Left lung (tissue), 10 donors: ENCODE data around the gene MRPL43. TPM values are rescaled to one million over a fixed set of nuclear protein-coding genes. Genes with fewer than 3 reads are reported as not detected.
A peak's percentile ranks its signal among the peaks of the same experiment; 100 is the strongest.

Source experiments
- ATAC-seq: fragments of 200-7000 bp; cut with Tn5 transposase; one replicate; pipeline ENCODE4 v1.9.1; 2020; ENCODE audit warnings: moderate library complexity
- DNase-seq, 4 donors: peaks; one replicate each; pipeline ENCODE4 v3.0.0-alpha.2; 2013 to 2020
- H3K27ac ChIP-seq, 2 donors: fragments of 200-600 bp; sonication (generic) in 1 of 2; one replicate each; pipeline versions ENCODE4 v1.5.0 to v1.8.0; 2020 to 2021
- H3K27me3 ChIP-seq, 2 donors: fragments of 200-600 bp; sonication (generic) in 1 of 2; one replicate each; pipeline versions ENCODE4 v1.5.0 to v1.8.0; 2020 to 2021
- H3K36me3 ChIP-seq, 2 donors: fragments of 200-600 bp; sonication (generic) in 1 of 2; one replicate each; pipeline versions ENCODE4 v1.5.0 to v1.8.0; 2020 to 2021
- H3K4me1 ChIP-seq, 2 donors: fragments of 200-600 bp; one replicate each; pipeline ENCODE4 v1.8.0; 2021
- H3K4me3 ChIP-seq, 2 donors: fragments of 200-600 bp; sonication (generic) in 1 of 2; one replicate each; pipeline versions ENCODE4 v1.5.0 to v1.8.0; 2020 to 2021; ENCODE audit warnings: mild to moderate bottlenecking in 1 of 2
- H3K9me3 ChIP-seq, 2 donors: fragments of 200-600 bp; sonication (generic) in 1 of 2; one replicate each; pipeline versions ENCODE4 v1.5.0 to v1.8.0; 2020 to 2021
- CTCF ChIP-seq, 2 donors: fragments of 200-600 bp; sonication (generic) in 1 of 2; IDR thresholded peaks; one replicate each; pipeline versions ENCODE4 v1.5.0 to v1.8.0; 2021; ENCODE audit warnings: antibody characterized with exemption in 2 of 2
- intact Hi-C, 2 donors: fragments of 100-400 bp; cut with DNase I; formaldehyde crosslinking; loops; one replicate each; pipeline versions ENCODE4 v1.11.2 to v1.14.2; 2022
- polyA plus RNA-seq, 6 donors: library from polyadenylated mRNA; unstranded; fragments of 120-200 nt; gene quantifications; one replicate each; pipeline ENCODE4 v1.2.1, GENCODE V29; 2013; ENCODE audit not compliant: insufficient read length in 6 of 6
- total RNA-seq, 2 donors: library from RNA; stranded (reverse); fragmentation: NEBNext Ultra II Directional; extraction: Animal tissue kit (Norgen Biotek cat#: 25700); gene quantifications; one replicate each; pipeline ENCODE4 v1.2.1, GENCODE V29; 2021
- donor health status: DM: no; HTN: yes; CAD: no.
- donor health status: DM: no; HTN: no; CAD: no.

MRPL43 gene
- total and polyA plus RNA-seq, 8 donors: 55.0 to 103 (median 82.9) TPM

GRCh38 chr10:100968863-100969186 lies 18.5 kb downstream of the MRPL43 start:
- peak; percentile 30 for ATAC-seq
- intact Hi-C loops: no loop called here
- peaks cover 0 to 18% of the 10 kb centered on the region in 2 donors for H3K36me3 ChIP-seq

GRCh38 chr10:100968062-100968736 lies 19.1 kb downstream of the MRPL43 start:
- no peak for TF ChIP-seq CTCF (IDR thresholded peaks at IDR 0.05)
- peaks cover 0 to 24% of the 10 kb centered on the region in 2 donors for H3K36me3 ChIP-seq
- H3K9me3 ChIP-seq: no peaks in the 10 kb centered on the region
- H3K27ac ChIP-seq: no peak overlapping the region
- H3K4me1 ChIP-seq: peaks cover 5 to 15% of the 10 kb centered on the region in 2 donors
- no peak overlapping the region for H3K4me3 ChIP-seq
- ATAC-seq: no peak
- peaks cover 0 to 15% of the 10 kb centered on the region in 2 donors for H3K27me3 ChIP-seq
- no peak for DNase-seq
- intact Hi-C loops: no loop called here

More at GRCh38 chr10:100968863-100969186, 18.5 kb downstream of the MRPL43 start:
- no peaks in the 10 kb centered on the region for H3K9me3 ChIP-seq
- H3K27me3 ChIP-seq: peaks cover 0 to 15% of the 10 kb centered on the region in 2 donors
- H3K4me3 ChIP-seq: peak overlapping the region; percentile 54 to 61
- no peak for TF ChIP-seq CTCF (IDR thresholded peaks at IDR 0.05)
- H3K27ac ChIP-seq: no peak overlapping the region
- DNase-seq: no peak
- peaks cover 5 to 15% of the 10 kb centered on the region in 2 donors for H3K4me1 ChIP-seq

- no peak for TF ChIP-seq CTCF (IDR thresholded peaks at IDR 0.05)
- DNase-seq: no peak
- no peak for ATAC-seq
- H3K27me3 ChIP-seq: peaks cover 0 to 15% of the 10 kb centered on the region in 2 donors
- H3K27ac ChIP-seq: no peak overlapping the region
- H3K4me3 ChIP-seq: no peak overlapping the region
- peaks cover 5 to 15% of the 10 kb centered on the region in 2 donors for H3K4me1 ChIP-seq
- no peaks in the 10 kb centered on the region for H3K9me3 ChIP-seq
- H3K36me3 ChIP-seq: peaks cover 0 to 31% of the 10 kb centered on the region in 2 donors
- intact Hi-C loops: no loop called here
These were observed 20.0 kb downstream of the MRPL43 start for GRCh38 chr10:100967332-100967731.

- DNase-seq (no peak), ATAC-seq (no peak)
- no peak for TF ChIP-seq CTCF (IDR thresholded peaks at IDR 0.05)
- no peak overlapping the region for H3K4me3 ChIP-seq
- intact Hi-C loops: no loop called here
- peaks cover 0 to 15% of the 10 kb centered on the region in 2 donors for H3K27me3 ChIP-seq
- H3K36me3 ChIP-seq: peaks cover 0 to 36% of the 10 kb centered on the region in 2 donors
- no peaks in the 10 kb centered on the region for H3K9me3 ChIP-seq
- H3K4me1 ChIP-seq: peaks cover 5 to 15% of the 10 kb centered on the region in 2 donors
- no peak overlapping the region for H3K27ac ChIP-seq
These were observed 20.4 kb downstream of the MRPL43 start for GRCh38 chr10:100966887-100967286.

GRCh38 chr10:100965820-100966219 lies 21.5 kb downstream of the MRPL43 start:
- no peak for TF ChIP-seq CTCF (IDR thresholded peaks at IDR 0.05)
- H3K4me1 ChIP-seq: peaks cover 5 to 15% of the 10 kb centered on the region in 2 donors
- no peak for ATAC-seq
- intact Hi-C loops: no loop called here
- H3K27me3 ChIP-seq: peaks cover 0 to 15% of the 10 kb centered on the region in 2 donors
- no peak for DNase-seq
- peaks cover 0 to 46% of the 10 kb centered on the region in 2 donors for H3K36me3 ChIP-seq
- no peaks in the 10 kb centered on the region for H3K9me3 ChIP-seq
- no peak overlapping the region for H3K4me3 ChIP-seq
- no peak overlapping the region for H3K27ac ChIP-seq
